Calu3 (cell line): ENCODE results near the gene ARMCX6. TPM values are rescaled to one million over a fixed set of nuclear protein-coding genes. Genes with fewer than 3 reads are reported as not detected.
"Not testable (repeated sequence)": the region's sequence is repeated elsewhere in the genome, so short reads cannot be mapped to it uniquely, and the experiment has no call there.

ENCODE experiments used
- BruUV-seq: library from RNA; stranded (reverse); fragments of 400-500 nt; replicated peaks from 2 replicates; lab custom pipeline; 2021; lab: Mats Ljungman, UMichigan
- CTCF ChIA-PET: fragments of 300-600 bp; sonication (Branson Sonifier 250); formaldehyde crosslinking; loops from one replicate; lab custom pipeline; 2022; ENCODE audit warnings: antibody characterized with exemption; lab: Charles Lee
- DNase-seq: peaks from one replicate; pipeline ENCODE4 v3.0.0; 2022
- H3K27ac Mint-ChIP-seq: one replicate; pipeline ENCODE4 v1.8.0; 2022; ENCODE audit warnings: mixed read lengths; ENCODE audit not compliant: unreplicated experiment
- H3K27me3 Mint-ChIP-seq: one replicate; pipeline ENCODE4 v1.8.0; 2022; ENCODE audit warnings: mixed read lengths; ENCODE audit not compliant: unreplicated experiment
- H3K36me3 Mint-ChIP-seq: one replicate; pipeline ENCODE4 v1.8.0; 2022; ENCODE audit warnings: mild to moderate bottlenecking, moderate library complexity, mixed read lengths; ENCODE audit not compliant: insufficient read depth, unreplicated experiment
- H3K4me1 Mint-ChIP-seq: one replicate; pipeline ENCODE4 v1.8.0; 2022; ENCODE audit warnings: mild to moderate bottlenecking, low read depth, mixed read lengths; ENCODE audit not compliant: unreplicated experiment
- H3K4me3 Mint-ChIP-seq: one replicate; pipeline ENCODE4 v1.8.0; 2022; ENCODE audit warnings: mild to moderate bottlenecking, low read depth, moderate library complexity, mixed read lengths; ENCODE audit not compliant: unreplicated experiment
- H3K9me3 Mint-ChIP-seq: one replicate; pipeline ENCODE4 v1.8.0; 2022; ENCODE audit warnings: low read depth, mixed read lengths; ENCODE audit not compliant: unreplicated experiment
- CTCF ChIP-seq: fragments of 200-600 bp; IDR thresholded peaks from one replicate; pipeline ENCODE4 v1.8.0; 2022; ENCODE audit warnings: antibody characterized with exemption; ENCODE audit not compliant: unreplicated experiment
- intact Hi-C: fragments of 100-400 bp; cut with micrococcal nuclease; formaldehyde crosslinking; loops from one replicate; pipeline ENCODE4 v1.10.0; 2022; ENCODE audit not compliant: unreplicated experiment
- total RNA-seq: library from RNA; stranded (reverse); gene quantifications from 2 replicates; pipeline ENCODE4 v1.2.3, GENCODE V29; 2022

Gene ARMCX6
- total RNA-seq, 1 experiment from 2014 or later, result 30.4 TPM

GRCh38 chrX:101656817-101657216 is 39.0 kb upstream of the ARMCX6 start:
- Mint-ChIP-seq H3K9me3 (no peaks in the 10 kb centered on the region), H3K36me3 (no peaks in the 10 kb centered on the region), H3K4me1 (no peaks in the 10 kb centered on the region), H3K4me3 (no peak overlapping the region), H3K27me3 (peaks cover 26% of the 10 kb centered on the region), H3K27ac (no peak overlapping the region)
- CTCF ChIA-PET, result no interaction called here
- BruUV-seq, result no TSS peak
- TF ChIP-seq CTCF, result no peak
- DNase-seq, result no peak
- intact Hi-C loops, result no loop called here

- H3K9me3 Mint-ChIP-seq, result no peaks in the 10 kb centered on the region
- no TSS peak for BruUV-seq
Observed at GRCh38 chrX:101655534-101655933, 37.7 kb upstream of the ARMCX6 start.

GRCh38 chrX:101647716-101648115 is 29.9 kb upstream of the ARMCX6 start:
- H3K4me3 Mint-ChIP-seq, H3K4me1 Mint-ChIP-seq, H3K27ac Mint-ChIP-seq, H3K27me3 Mint-ChIP-seq, BruUV-seq, DNase-seq, H3K36me3 Mint-ChIP-seq, H3K9me3 Mint-ChIP-seq, CTCF ChIA-PET, intact Hi-C loops: not testable (repeated sequence)

More at GRCh38 chrX:101655534-101655933, 37.7 kb upstream of the ARMCX6 start:
- peaks cover 14% of the 10 kb centered on the region for H3K27me3 Mint-ChIP-seq
- no peaks in the 10 kb centered on the region for H3K36me3 Mint-ChIP-seq
- no peak overlapping the region for H3K4me3 Mint-ChIP-seq
- intact Hi-C loops, result no loop called here
- no peaks in the 10 kb centered on the region for H3K4me1 Mint-ChIP-seq
- no peak for TF ChIP-seq CTCF
- no peak for DNase-seq
- H3K27ac Mint-ChIP-seq, result no peak overlapping the region
- CTCF ChIA-PET, result no interaction called here

- H3K4me1 Mint-ChIP-seq, result no peaks in the 10 kb centered on the region
- no TSS peak for BruUV-seq
- no peak overlapping the region for H3K27ac Mint-ChIP-seq
- no peak for TF ChIP-seq CTCF
- no peak overlapping the region for H3K4me3 Mint-ChIP-seq
- CTCF ChIA-PET, result interaction anchor here (0.6 kb wide), 1 partner anchor 117 kb away, joined by 5 read pairs; no protein-coding TSS in a partner anchor
- H3K9me3 Mint-ChIP-seq, result no peaks in the 10 kb centered on the region
- no peaks in the 10 kb centered on the region for H3K36me3 Mint-ChIP-seq
- intact Hi-C loops, result no loop called here
- no peak for DNase-seq
- no peaks in the 10 kb centered on the region for H3K27me3 Mint-ChIP-seq
Observed at GRCh38 chrX:101642093-101642492, 24.3 kb upstream of the ARMCX6 start.

GRCh38 chrX:101639583-101639982 is 21.8 kb upstream of the ARMCX6 start:
- no peak overlapping the region for H3K4me3 Mint-ChIP-seq
- CTCF ChIA-PET, result no interaction called here
- H3K36me3 Mint-ChIP-seq, result no peaks in the 10 kb centered on the region
- DNase-seq, result no peak
- no peaks in the 10 kb centered on the region for H3K4me1 Mint-ChIP-seq
- intact Hi-C loops, result no loop called here
- H3K27me3 Mint-ChIP-seq, result no peaks in the 10 kb centered on the region
- H3K27ac Mint-ChIP-seq, result no peak overlapping the region
- no peak for TF ChIP-seq CTCF
- no TSS peak for BruUV-seq
- no peaks in the 10 kb centered on the region for H3K9me3 Mint-ChIP-seq
